ENCODE data around the gene MCOLN1.
"Not testable (repeated sequence)": the region's sequence is repeated elsewhere in the genome, so short reads cannot be mapped to it uniquely, and the experiment has no call there.

MCOLN1 gene

DNA sequence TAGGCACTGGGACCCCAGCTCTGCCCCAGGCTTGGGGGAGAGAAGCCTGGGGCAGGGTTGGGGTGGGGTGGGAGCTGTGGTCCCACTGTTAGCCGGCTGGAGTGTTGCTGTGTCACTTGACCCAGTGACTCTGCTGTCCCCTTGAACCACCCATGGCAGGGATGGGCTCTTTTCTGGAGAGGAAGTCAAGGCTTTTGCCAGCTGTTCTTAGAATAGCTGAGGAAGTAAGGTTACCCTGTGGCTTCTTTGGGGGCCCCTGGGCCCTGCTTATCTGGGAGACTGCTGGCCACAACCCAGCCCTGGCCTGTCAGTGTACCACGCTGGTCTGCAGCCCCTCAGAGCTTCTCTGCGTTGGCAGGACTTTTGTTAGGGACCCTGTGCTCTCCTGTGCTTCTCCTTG, 22.2 kb downstream of the MCOLN1 start:
- DNase-seq, result no peak

DNA sequence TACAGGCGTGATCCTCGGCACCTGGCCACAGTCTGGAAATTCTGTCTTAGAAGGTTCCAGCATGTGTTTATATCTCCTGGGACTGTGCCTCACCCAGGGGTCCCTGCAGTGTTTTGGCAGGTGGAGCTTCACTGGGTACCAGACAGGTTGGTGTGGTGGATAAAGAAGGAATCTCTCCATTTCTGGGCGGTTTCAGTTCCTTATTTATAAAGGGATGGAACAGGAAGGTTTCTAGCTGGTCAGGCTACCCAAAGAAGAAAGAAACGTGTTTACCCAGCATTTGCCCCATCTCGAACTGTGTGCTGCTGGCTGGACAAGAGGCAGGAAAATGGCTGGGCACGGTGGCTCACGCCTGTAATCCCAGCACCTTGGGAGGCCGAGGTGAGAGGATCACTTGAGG, 22.9 kb downstream of the MCOLN1 start:
- DNase-seq, result no peak

DNA sequence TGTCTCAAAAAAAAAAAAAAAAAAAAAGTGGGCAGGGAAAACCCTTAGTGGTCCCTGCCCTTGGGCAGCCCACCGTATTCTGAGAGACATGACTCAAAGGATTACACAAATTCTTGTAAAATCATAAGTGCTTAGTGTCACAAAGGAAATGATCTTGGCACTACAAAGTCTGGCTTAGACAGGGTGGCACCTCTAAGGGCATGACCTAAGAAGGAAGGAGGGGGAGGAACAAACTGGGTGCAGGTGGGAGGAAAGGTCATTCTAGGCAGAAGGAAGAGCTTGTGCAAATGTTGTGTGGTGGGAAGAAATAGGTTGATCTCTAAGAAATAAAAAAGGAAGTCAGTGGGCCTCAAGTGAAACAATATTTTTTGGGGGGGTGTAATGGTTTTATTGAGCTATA, 23.5 kb downstream of the MCOLN1 start:
- DNase-seq, result no peak

DNA sequence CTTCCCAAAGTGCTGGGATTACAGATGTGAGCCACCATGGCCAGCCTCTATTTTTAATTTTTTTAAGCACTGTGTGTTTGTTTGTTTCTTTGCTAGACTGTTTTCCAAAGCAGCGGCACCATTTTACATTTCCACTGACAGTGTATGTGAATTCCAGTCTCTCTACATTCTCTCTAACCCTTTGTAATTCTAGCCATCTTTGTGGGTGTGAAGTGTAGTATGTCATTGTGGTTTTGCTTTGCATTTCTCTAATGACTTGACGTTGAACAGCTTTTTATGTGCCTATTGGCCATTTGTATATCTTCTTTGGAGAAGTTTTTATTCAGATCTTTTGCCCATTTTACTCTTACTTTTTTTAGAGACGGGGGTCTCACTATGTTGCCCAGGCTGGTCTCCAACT, 24.7 kb downstream of the MCOLN1 start:
- DNase-seq, result no peak

DNA sequence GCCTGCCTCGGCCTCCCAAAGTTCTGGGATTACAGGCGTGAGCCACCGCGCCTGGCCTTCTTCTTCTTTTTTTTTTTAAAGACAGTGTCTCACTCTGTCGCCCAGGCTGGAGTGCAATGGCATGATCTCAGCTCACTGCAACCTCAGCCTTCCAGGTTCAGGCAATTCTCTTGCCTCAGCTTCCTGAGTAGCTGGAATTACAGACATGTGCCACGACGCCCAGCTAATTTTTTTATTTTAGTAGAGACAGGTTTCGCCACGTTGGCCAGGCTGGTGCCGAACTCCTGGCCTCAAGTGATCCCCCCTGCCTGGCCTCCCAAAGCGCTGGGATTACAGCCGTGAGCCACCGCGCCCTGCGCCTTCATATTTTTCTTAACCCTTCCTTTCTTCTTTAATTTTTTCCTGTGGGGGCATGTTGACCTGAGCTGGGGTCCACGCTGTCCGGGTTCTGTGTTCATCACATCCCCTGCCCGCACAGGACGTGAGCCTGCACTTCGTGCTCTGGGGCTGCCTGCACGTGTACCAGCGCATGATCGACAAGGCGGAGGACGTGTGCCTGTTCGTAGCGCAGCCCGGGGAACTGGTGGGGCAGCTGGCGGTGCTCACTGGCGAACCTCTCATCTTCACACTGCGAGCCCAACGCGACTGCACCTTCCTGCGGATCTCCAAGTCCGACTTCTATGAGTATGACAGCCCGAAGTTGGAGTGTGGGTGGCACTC, 27.2 kb downstream of the MCOLN1 start:
- peak; percentile 8 for DNase-seq

DNA sequence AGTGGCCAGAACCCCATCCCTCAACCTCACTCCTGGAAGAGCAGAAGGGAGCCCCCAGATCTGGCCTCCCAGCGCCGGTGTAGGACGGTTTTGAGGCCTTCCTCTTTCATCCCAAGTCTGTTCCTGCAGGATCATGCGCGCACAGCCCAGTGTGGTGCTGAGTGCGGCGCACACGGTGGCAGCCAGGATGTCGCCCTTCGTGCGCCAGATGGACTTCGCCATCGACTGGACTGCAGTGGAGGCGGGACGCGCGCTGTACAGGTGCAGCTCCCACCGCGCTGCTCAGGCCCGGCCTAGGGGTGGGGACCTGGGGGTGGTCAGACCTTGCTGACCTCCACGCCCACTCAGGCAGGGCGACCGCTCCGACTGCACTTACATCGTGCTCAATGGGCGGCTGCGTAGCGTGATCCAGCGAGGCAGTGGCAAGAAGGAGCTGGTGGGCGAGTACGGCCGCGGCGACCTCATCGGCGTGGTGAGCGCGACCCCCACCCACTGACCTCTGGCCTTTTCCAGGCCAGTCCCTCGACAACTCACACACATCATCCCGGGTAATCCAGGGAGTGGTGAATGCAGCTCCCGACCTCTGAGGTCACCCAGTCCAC, 27.8 kb downstream of the MCOLN1 start:
- peak; percentile 27 for DNase-seq

DNA sequence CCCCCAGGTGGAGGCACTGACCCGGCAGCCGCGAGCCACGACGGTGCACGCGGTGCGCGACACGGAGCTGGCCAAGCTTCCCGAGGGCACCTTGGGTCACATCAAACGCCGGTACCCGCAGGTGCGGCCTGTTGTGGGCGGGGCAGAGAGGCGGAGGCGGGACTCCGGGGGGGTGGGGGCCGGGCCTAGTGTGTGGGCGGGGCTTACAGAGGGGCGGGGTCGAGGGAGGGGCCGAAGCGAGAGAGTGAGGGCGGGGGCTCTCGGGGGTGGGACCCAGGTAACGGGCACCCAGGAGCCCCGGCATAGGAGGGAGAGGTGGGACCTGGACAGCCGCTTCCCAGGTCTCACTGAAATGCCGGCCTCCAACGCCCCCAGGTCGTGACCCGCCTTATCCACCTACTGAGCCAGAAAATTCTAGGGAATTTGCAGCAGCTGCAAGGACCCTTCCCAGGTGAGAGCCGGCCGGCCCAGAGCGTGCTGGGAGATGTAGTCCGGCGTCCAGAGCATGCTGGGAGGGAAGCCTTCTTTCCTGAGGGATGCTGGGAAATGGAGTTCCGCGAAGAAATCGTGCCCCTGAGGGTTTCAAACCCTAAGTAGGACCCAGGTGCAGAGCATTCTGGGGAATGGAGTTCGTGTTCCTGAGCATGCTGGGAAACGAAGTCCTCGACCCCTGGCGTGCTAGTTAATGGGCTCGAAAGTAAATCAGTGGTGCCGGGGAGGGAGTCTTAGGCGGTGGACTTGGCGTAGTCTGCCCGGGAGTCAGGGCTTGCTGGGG, 28.8 kb downstream of the MCOLN1 start:
- peak; percentile 84 for DNase-seq

DNA sequence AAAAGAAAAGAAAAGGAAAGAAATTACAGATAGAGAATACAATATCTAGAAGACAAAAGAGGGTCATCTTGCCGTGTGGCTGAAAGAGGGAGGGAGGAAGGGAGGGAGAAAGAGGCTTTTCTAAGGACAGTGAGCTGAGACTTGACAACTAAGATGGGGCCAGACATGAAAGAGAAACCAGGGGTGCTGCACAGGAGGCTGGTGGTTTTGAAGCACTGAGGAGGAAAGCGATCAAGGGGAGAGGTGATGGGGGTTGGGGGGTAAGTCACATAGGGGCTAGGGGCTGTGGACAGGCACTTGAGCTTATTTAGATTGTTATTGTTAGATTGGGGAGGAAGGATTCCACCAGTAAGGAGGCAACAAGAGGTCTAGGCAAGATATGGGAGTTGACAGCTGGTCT, 30.4 kb downstream of the MCOLN1 start:
- no peak for DNase-seq

DNA sequence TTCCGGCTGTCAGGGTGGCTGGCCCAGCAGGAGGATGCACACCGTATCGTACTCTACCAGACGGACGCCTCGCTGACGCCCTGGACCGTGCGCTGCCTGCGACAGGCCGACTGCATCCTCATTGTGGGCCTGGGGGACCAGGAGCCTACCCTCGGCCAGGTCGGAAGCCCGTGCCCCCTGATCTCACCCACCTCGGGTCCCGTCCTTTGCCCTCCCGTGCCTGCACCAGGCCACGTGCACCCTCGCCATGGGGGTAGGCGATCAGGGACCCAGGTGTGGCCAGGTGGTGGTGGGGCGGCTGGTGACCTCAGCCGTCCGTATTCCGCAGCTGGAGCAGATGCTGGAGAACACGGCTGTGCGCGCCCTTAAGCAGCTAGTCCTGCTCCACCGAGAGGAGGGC, 32.1 kb downstream of the MCOLN1 start:
- DNase-seq, result no peak

DNA sequence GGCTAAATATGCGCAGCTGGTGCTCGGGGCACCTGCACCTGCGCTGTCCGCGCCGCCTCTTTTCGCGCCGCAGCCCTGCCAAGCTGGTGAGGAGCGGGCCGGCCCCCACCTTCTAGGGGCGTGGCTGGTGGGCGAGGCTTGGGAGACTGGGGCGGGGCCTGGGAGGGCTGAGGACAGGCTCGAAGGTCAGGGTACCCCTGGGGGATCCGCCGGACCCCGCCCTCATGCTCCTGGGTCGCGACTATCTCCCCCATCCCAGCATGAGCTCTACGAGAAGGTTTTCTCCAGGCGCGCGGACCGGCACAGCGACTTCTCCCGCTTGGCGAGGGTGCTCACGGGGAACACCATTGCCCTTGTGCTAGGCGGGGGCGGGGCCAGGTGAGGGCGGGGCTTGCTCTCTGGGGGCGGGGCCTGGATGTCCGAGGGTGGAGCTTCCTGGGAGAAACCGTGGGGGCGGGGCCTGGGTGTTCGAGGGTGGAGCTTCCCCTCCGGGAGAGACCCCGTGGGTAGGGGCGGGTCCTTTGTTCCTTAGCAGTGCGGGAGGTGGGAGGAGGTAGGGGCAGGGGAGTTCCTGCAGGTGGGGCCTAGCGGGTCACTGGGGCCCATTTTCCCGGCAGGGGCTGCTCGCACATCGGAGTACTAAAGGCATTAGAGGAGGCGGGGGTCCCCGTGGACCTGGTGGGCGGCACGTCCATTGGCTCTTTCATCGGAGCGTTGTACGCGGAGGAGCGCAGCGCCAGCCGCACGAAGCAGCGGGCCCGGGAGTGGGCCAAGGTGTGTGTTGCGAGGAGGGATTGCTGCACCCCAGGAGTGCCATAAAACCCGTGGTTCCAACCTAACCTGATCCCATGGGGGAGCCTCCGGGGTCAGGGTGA, 32.8 kb downstream of the MCOLN1 start:
- no peak for DNase-seq

DNA sequence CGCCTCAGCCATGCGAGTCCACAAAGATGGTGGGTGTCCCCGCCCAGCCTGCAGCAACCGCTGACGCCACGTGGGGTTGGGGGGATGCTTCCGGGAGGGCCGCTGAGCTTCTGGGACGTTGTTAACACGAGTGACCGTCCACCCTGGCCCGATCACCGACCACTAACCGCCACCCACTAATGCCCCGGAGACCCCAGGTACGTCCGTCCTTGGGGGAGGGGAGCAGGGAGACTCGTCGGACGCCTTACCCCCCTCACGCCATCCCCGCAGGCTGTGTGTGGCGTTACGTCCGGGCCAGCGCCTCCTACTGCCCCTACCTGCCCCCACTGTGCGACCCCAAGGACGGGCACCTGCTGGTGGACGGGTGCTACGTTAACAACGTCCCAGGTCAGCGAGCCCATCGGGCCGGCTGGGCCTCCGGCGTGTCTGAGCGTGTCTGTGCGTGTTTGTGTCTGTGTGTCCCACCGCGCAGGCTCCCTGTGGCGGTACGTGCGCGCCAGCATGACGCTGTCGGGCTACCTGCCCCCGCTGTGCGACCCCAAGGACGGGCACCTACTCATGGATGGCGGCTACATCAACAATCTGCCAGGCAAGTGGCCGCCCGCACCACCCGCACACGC, 34.4 kb downstream of the MCOLN1 start:
- DNase-seq, result no peak

DNA sequence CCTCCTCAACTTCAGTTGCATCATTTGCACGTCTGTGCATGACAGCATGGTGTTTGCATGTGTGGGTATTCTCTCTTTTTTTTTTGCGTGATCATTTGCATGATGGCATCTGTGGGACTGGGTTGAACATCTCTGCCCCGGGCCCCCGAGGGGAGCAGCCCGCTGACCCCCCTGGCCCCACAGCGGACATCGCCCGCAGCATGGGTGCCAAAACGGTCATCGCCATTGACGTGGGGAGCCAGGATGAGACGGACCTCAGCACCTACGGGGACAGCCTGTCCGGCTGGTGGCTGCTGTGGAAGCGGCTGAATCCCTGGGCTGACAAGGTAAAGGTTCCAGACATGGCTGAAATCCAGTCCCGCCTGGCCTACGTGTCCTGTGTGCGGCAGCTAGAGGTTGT, 36.2 kb downstream of the MCOLN1 start:
- no peak for DNase-seq

DNA sequence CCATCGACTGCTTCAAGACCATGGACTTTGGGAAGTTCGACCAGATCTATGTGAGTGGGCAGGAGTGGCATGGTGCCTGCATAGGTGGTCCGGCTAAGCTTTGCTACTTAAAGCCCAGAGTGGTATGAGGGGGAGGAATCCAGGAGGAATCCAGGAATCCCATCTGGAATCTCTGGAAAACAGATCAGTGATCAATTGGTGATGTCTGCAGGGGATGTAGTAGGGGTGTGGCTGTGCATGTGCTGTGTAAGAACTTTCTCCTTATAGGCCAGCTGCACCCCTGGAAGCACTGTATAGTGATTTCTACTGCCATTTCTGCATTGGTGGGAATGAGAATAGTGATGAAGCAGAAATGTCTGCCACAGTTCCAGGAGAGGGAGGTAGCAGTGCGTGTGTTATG, 36.7 kb downstream of the MCOLN1 start:
- DNase-seq, result no peak

DNA sequence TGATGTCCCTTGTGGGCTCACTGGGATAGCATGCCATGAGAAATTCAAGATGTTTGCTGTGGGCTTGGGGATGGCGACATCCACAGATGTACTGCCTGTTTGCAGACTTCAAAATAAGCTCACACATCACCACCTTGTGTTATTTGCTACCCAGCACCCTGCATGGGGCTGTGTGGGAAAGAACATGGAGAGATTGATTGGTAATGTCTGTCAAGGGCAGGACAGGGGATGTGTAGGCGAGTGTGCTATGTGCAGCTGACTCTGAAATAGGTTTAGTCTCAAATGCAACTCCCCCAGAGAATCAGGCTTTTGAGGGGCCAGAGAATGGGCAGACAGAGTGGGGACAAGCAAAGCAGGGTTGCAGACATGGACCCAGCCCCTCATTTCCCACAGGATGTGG, 37.8 kb downstream of the MCOLN1 start:
- no peak for DNase-seq

DNA sequence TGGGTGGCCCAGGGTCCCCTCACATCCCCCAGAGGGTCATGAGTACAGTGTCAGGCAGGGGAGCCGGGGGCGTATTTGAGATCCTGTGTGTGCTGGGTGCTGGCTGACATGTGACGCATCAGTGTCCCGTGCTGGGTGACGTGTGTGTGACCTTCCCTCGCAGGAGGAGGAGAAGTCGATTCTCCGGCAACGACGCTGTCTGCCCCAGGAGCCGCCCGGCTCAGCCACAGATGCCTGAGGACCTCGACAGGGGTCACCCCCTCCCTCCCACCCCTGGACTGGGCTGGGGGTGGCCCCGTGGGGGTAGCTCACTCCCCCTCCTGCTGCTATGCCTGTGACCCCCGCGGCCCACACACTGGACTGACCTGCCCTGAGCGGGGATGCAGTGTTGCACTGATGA, 38.9 kb downstream of the MCOLN1 start:
- no peak for DNase-seq

DNA sequence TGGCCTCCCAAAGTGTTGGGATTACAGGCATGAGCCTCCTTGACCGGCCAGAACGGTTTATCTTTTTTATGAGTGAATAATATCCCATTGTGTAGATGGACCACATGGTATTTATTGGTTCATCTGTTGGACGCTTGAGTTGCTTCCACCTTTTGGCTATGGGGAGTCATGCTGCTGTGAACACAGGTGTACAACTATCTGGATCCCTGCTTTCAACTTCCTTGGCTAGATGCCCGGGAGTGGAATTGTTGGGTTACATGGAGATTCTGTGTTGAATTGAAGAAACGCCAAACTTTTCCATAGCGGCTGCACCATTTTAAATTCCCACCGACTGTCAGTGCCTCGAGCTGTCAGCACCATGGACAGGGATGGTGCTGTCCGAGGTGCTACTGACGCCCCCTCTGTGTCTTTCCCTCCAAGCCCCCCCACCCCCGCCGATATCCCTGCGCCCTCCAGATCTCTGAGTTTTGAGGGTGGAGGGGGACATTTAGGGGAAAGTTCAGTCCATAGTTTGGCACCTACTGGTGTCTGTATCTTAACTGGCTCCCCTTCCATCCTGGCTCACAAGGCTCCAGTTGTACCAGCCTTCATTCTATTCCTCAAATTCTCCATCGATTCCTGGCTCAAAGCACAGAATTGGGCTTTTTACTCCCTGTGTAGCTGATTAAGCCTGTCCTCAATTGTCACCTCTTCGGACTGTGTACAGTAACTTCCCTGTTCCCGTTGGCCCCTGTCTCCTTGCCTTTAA, 40.4 kb downstream of the MCOLN1 start:
- no peak for DNase-seq

DNA sequence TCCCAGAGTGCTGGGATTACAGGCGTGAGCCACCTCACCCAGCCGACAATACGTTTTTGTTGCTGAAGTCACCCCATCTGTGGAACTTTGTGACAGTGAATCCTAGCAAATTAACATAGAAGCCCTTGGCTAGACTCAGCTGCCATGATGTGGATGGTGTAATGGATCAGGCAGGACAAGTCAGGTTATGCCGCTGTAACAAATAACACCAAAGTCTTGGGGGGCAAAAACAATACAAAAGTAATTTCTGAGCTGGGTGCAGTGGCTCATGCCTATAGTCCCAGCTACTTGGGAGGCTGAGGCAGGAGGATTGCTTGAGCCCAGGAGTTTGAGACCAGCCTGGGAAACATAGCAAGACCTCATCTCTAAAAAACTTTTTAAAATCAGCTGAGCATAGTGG, 42.4 kb downstream of the MCOLN1 start:
- no peak for DNase-seq

DNA sequence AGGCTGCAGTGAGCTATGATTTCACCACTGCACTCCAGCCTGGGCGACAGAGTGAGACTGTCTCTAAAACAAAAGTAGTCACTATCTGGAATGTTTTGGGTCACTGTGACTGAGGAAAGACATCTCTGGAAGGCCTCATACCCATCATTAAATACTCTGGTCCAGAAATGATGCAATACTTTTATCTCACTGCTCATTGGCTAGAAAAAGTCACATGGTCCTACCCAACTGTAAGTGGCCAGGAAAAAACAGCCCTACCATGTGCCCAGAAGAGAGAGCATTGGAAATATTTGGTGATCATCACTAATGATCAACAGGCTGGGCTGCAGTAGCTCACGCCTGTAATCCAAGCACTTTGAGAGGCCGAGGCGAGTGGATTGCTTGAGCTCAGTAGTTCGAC, 42.9 kb downstream of the MCOLN1 start:
- no peak for DNase-seq

DNA sequence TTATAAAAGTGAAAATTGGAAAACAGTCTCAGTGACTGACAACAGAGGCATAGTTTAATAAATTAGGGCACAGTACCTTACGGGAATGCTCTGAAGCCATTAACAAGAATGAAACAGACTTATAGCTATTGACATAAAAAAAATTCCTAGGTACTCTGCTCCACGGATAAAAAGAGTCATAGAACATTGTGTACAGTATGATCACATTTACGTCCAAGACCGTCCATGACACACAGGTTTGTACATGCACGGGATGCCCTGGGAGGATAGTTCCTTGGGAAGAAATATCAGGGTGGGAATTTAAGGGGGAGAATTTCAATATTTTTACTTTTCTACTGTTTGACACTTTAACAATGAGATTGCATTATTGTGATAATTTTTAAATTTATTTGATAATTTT, 48.3 kb downstream of the MCOLN1 start:
- no peak for DNase-seq

DNA sequence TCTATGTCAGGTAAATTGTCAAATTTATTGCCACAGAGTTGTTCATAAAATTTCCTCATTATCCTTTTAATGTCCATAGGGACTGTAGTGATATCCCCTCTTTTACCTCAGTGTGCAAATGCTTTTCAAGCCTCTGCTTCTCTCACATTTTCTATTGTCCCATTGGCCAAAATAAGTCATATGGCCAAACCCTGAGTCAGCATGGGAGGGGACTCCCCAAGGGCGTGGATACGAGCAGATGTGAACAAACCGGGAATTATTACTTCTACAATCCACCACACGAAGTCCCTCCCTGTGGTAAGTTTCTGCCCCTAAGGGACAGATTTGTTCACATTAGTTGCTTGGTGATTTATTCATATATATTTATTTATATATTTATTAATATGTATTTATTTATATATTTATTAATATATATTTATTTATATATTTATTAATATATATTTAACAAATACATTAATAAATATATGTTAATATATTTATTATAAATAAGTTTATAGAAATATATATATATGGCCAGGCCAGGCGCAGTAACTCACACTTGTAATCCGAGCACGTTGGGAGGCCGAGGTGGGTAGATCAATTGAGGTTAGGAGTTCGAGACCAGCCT, 53.1 kb downstream of the MCOLN1 start:
- no peak for DNase-seq

DNA sequence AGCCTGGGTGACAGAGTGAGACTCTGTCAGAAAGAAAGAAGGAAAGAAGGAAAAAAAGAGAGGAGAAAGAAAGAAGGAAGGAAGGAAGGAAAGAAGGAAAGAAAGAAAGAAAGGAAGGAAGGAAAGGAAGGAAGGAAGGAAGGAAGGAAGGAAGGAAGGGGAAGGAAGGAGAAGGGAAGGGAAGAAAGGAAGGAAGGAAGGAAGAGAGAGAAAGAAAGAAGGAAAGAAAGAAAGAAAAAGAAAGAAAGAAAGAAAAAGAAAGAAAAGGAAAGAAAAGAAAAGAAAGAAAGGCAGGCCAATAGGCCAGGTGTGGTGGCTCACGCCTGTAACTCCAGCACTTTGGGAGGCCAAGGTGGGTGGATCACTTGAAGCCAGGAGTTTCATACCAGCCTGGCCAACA, 55.0 kb downstream of the MCOLN1 start:
- not testable (repeated sequence) for DNase-seq

DNA sequence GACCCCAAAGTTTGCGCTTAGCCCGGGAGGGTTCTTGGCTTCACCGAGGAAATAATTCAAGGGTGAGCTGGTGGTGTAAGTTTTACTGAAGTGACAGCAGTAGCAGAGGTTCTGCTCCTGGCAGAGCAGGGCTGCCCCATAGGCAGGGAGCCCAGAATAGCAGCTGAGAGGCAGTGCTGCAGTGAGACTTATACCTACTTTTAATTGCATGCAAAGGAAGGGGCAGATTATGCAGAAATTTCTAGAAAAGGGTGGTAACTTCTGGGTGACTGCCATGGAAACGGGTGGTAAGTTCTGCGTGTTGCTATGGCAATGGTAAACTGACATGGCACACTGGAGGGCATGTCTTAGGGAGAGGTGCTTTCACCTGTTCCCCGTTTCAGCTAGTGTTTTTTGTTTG, 55.7 kb downstream of the MCOLN1 start:
- no peak for DNase-seq
